ENCODE results near the gene UST.

DNA sequence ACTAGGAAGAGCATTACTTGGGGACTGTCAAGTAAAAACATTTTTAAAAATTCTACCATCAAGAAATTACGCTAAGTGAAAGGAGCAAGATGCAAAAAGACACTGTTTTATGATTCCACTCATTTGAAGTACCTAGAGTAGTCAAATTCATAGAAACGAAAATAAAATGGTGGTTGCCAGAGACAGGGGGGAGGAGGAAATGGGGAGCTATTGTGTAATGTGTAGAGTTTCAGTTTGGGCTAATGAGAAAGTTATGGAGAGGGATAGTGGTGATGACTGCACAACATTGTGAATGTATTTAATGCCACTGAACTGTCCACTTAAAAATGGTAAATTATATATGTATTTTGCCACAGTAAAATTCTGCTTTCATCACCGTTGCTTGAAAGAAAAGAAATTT, 83.8 kb downstream of the UST start:
- TF ChIP-seq POLR2A (IDR thresholded peaks at IDR 0.05), result no peak
- TF ChIP-seq, protein P1, sequence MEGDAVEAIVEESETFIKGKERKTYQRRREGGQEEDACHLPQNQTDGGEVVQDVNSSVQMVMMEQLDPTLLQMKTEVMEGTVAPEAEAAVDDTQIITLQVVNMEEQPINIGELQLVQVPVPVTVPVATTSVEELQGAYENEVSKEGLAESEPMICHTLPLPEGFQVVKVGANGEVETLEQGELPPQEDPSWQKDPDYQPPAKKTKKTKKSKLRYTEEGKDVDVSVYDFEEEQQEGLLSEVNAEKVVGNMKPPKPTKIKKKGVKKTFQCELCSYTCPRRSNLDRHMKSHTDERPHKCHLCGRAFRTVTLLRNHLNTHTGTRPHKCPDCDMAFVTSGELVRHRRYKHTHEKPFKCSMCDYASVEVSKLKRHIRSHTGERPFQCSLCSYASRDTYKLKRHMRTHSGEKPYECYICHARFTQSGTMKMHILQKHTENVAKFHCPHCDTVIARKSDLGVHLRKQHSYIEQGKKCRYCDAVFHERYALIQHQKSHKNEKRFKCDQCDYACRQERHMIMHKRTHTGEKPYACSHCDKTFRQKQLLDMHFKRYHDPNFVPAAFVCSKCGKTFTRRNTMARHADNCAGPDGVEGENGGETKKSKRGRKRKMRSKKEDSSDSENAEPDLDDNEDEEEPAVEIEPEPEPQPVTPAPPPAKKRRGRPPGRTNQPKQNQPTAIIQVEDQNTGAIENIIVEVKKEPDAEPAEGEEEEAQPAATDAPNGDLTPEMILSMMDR (IDR thresholded peaks at IDR 0.05), result no peak
- TF ChIP-seq EP300 (IDR thresholded peaks at IDR 0.05), result no peak
- TF ChIP-seq POLR2AphosphoS5 (IDR thresholded peaks at IDR 0.05), result no peak
